ENCODE results near the gene PPP2R1B. TPM values are rescaled to one million over a fixed set of nuclear protein-coding genes. Genes with fewer than 3 reads are reported as not detected.

The PPP2R1B gene
- total and polyA plus RNA-seq, 2 donors: 10.5 to 15.4 TPM

DNA sequence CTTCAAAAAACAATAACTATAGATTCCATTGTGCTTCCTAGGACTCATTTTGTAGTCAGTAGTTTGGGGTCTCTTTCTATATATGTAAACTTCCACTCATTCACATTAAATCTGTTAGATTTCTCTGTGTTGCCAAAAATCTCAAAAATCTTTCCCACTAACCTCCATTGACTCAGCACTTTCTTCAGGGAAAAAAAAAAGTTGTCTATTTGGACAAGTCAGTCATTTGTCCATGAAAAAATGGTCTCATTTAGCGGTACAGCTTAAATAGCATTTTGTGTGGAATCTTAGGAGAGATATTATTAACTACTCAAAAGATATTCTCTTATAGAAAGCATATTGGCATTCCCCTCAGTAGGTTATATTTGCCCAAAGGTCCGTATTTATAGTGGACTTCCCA is 81.9 kb downstream of the PPP2R1B start:
- Histone ChIP-seq H3K4me3 (ENCODE audit: low read length in 2 of 2) (no peak overlapping the region), H3K36me3 (ENCODE audit: control insufficient read depth in 2 of 2, insufficient read depth in 2 of 2, low read length in 1 of 2) (peaks cover 5 to 11% of the 10 kb centered on the region in 2 donors), H3K9me3 (ENCODE audit: control insufficient read depth in 2 of 2, insufficient read depth in 1 of 2, low read length in 1 of 2) (no peaks in the 10 kb centered on the region), H3K27me3 (ENCODE audit: control insufficient read depth in 2 of 2, insufficient read depth in 1 of 2, low read length in 1 of 2) (no peaks in the 10 kb centered on the region), H3K27ac (ENCODE audit: low read depth in 1 of 2, low read length in 1 of 2) (no peak overlapping the region), H3K4me1 (ENCODE audit: control insufficient read depth in 2 of 2, insufficient read depth in 2 of 2, low read length in 2 of 2) (peaks cover 0 to 2% of the 10 kb centered on the region in 2 donors)
- DNase-seq (ENCODE audit: low read depth in 6 of 9, low spot score in 9 of 9): no peak
- WGBS: 95% methylated on average over 2 of the region's 2 CpGs

DNA sequence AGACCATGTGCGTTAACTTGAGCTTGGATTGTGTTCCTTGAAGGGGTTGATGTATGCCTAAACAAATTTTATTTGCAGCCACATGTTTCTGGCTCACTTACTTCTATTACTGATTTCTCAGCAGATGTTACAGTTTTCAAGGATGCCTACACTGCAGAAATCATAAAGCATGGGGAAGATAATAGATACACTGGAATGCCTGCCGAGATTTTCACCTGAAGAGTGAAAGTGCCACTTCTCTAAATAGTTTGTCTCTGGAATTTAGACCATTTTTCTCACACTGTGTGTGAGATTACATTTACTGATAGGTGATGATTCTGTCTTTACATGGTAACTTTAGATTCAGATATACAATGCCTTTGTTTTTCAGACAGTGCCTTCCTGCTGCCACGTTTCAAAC is 82.4 kb downstream of the PPP2R1B start:
- Histone ChIP-seq H3K4me1 (ENCODE audit: control insufficient read depth in 2 of 2, insufficient read depth in 2 of 2, low read length in 2 of 2) (peaks cover 0 to 2% of the 10 kb centered on the region in 2 donors), H3K36me3 (ENCODE audit: control insufficient read depth in 2 of 2, insufficient read depth in 2 of 2, low read length in 1 of 2) (peaks cover 5 to 7% of the 10 kb centered on the region in 2 donors), H3K27me3 (ENCODE audit: control insufficient read depth in 2 of 2, insufficient read depth in 1 of 2, low read length in 1 of 2) (no peaks in the 10 kb centered on the region), H3K4me3 (ENCODE audit: low read length in 2 of 2) (no peak overlapping the region), H3K27ac (ENCODE audit: low read depth in 1 of 2, low read length in 1 of 2) (no peak overlapping the region), H3K9me3 (ENCODE audit: control insufficient read depth in 2 of 2, insufficient read depth in 1 of 2, low read length in 1 of 2) (no peaks in the 10 kb centered on the region)
- WGBS: 96% methylated on average over 3 of the region's 3 CpGs
- DNase-seq (ENCODE audit: low read depth in 6 of 9, low spot score in 9 of 9): no peak

GRCh38 chr11:111680486-111681175 is 85.6 kb downstream of the PPP2R1B start:
- 98% methylated on average over 3 of the region's 3 CpGs for WGBS
- H3K27ac ChIP-seq (ENCODE audit: low read depth in 1 of 2, low read length in 1 of 2): no peak overlapping the region

More at GRCh38 chr11:111680486-111681175, 85.6 kb downstream of the PPP2R1B start:
- Histone ChIP-seq H3K4me3 (ENCODE audit: low read length in 2 of 2) (no peak overlapping the region), H3K4me1 (ENCODE audit: control insufficient read depth in 2 of 2, insufficient read depth in 2 of 2, low read length in 2 of 2) (peaks cover 0 to 2% of the 10 kb centered on the region in 2 donors), H3K36me3 (ENCODE audit: control insufficient read depth in 2 of 2, insufficient read depth in 2 of 2, low read length in 1 of 2) (peaks cover 2 to 5% of the 10 kb centered on the region in 2 donors), H3K9me3 (ENCODE audit: control insufficient read depth in 2 of 2, insufficient read depth in 1 of 2, low read length in 1 of 2) (no peaks in the 10 kb centered on the region), H3K27me3 (ENCODE audit: control insufficient read depth in 2 of 2, insufficient read depth in 1 of 2, low read length in 1 of 2) (no peaks in the 10 kb centered on the region)
- DNase-seq (ENCODE audit: low read depth in 6 of 9, low spot score in 9 of 9): no peak

Other genes with a start within 250 kb of the PPP2R1B start
- gene LAYN, start 225.7 kb downstream of the PPP2R1B start, total RNA-seq: 11.5 TPM
- 30.9 TPM for gene LAYN, start 225.7 kb downstream of the PPP2R1B start, polyA plus RNA-seq
- gene SIK2, start 163.9 kb downstream of the PPP2R1B start, total RNA-seq: 4.5 TPM
- gene SIK2, start 163.9 kb downstream of the PPP2R1B start, polyA plus RNA-seq: 5.3 TPM
- gene ALG9, start 105.2 kb upstream of the PPP2R1B start, total RNA-seq: 22.7 TPM
- gene ALG9, start 105.2 kb upstream of the PPP2R1B start, polyA plus RNA-seq: 31.0 TPM
- gene FDXACB1, start 112.8 kb upstream of the PPP2R1B start, total RNA-seq: 3.7 TPM
- gene FDXACB1, start 112.8 kb upstream of the PPP2R1B start, polyA plus RNA-seq: 4.5 TPM
- gene CFAP68, start 113.2 kb upstream of the PPP2R1B start, total RNA-seq: 24.0 TPM
- gene CFAP68, start 113.2 kb upstream of the PPP2R1B start, polyA plus RNA-seq: 36.4 TPM
- 4.2 TPM for gene CRYAB, start 145.4 kb upstream of the PPP2R1B start, total RNA-seq
- gene CRYAB, start 145.4 kb upstream of the PPP2R1B start, polyA plus RNA-seq: 116 TPM
- 0.19 TPM for gene HSPB2, start 146.3 kb upstream of the PPP2R1B start, total RNA-seq
- gene HSPB2, start 146.3 kb upstream of the PPP2R1B start, polyA plus RNA-seq: 2.4 TPM
- 1.3 TPM for gene C11orf52, start 152.5 kb upstream of the PPP2R1B start, total RNA-seq
- gene C11orf52, start 152.5 kb upstream of the PPP2R1B start, polyA plus RNA-seq: 3.6 TPM
- 2.8 TPM for gene DIXDC1, start 171.0 kb upstream of the PPP2R1B start, total RNA-seq
- gene DIXDC1, start 171.0 kb upstream of the PPP2R1B start, polyA plus RNA-seq: 2.8 TPM

Measured in thymus (tissue), 11 donors.